NCI-H2196 (cell line): ENCODE data around the gene GALNT10.

Experiments used
- DNase-seq: peaks from one replicate; lab custom pipeline; 2025; ENCODE audit not compliant: unreplicated experiment; lab: John Stamatoyannopoulos, UW

Gene GALNT10

GRCh38 chr5:154178661-154179060 lies 11.9 kb upstream of the GALNT10 start:
- DNase-seq = no peak

- peak; percentile 73 for DNase-seq
Observed at GRCh38 chr5:154179846-154180710, 10.5 kb upstream of the GALNT10 start.

- DNase-seq = no peak
Observed at GRCh38 chr5:154181161-154181560, 9.4 kb upstream of the GALNT10 start.

- no peak for DNase-seq
Observed at GRCh38 chr5:154189256-154189818, 1.2 kb upstream of the GALNT10 start.

GRCh38 chr5:154189819-154190594 lies 526 bp upstream of the GALNT10 start:
- DNase-seq = peak; percentile 77

- DNase-seq = no peak
Observed at GRCh38 chr5:154191467-154192261, 1.1 kb downstream of the GALNT10 start.

GRCh38 chr5:154193283-154193682 lies 2.8 kb downstream of the GALNT10 start:
- no peak for DNase-seq

GRCh38 chr5:154193701-154194121 lies 3.2 kb downstream of the GALNT10 start:
- no peak for DNase-seq

- DNase-seq = no peak
Observed at GRCh38 chr5:154194345-154195329, 4.1 kb downstream of the GALNT10 start.

GRCh38 chr5:154196281-154196680 lies 5.7 kb downstream of the GALNT10 start:
- DNase-seq = no peak

GRCh38 chr5:154196955-154197652 lies 6.6 kb downstream of the GALNT10 start:
- peak; percentile 50 for DNase-seq

GRCh38 chr5:154197801-154198491 lies 7.4 kb downstream of the GALNT10 start:
- DNase-seq = peak; percentile 95

GRCh38 chr5:154198611-154199230 lies 8.2 kb downstream of the GALNT10 start:
- DNase-seq = peak; percentile 44

- no peak for DNase-seq
Observed at GRCh38 chr5:154199263-154199662, 8.7 kb downstream of the GALNT10 start.

GRCh38 chr5:154199671-154200220 lies 9.2 kb downstream of the GALNT10 start:
- DNase-seq = no peak

- DNase-seq = no peak
Observed at GRCh38 chr5:154200221-154200620, 9.7 kb downstream of the GALNT10 start.

GRCh38 chr5:154201108-154201769 lies 10.7 kb downstream of the GALNT10 start:
- DNase-seq = no peak
